Cardiac muscle cell (in vitro differentiated cells and primary cell): Measurements from ENCODE around the gene HTR3B. TPM values are rescaled to one million over a fixed set of nuclear protein-coding genes. Genes with fewer than 3 reads are reported as not detected.
A peak's percentile ranks its signal among the peaks of the same experiment; 100 is the strongest.

Experiments
- DNase-seq, 2 donors: peaks; one replicate each; pipeline versions ENCODE4 v3.0.0 to v3.0.0-alpha.2; 2010 to 2017; ENCODE audit warnings: low read depth in 1 of 2, low spot score in 1 of 2
- H3K27ac ChIP-seq: fragments of 200-600 bp; sonication (generic); 2 replicates; pipeline ENCODE4 v1.5.1; 2016
- H3K27me3 ChIP-seq: fragments of 200-600 bp; sonication (generic); 2 replicates; pipeline ENCODE4 v1.6.0; 2016; ENCODE audit warnings: control low read depth
- H3K36me3 ChIP-seq: fragments of 200-600 bp; sonication (generic); 2 replicates; pipeline ENCODE4 v1.5.1; 2016; ENCODE audit warnings: control low read depth
- H3K4me1 ChIP-seq: fragments of 200-600 bp; sonication (generic); 2 replicates; pipeline ENCODE4 v1.8.1; 2017; ENCODE audit warnings: low read depth, mild to moderate bottlenecking, mixed run types
- H3K4me3 ChIP-seq: fragments of 200-600 bp; sonication (generic); 2 replicates; pipeline ENCODE4 v1.5.1; 2016; ENCODE audit warnings: mild to moderate bottlenecking
- H3K9me3 ChIP-seq: fragments of 200-600 bp; sonication (generic); 2 replicates; pipeline ENCODE4 v1.5.1; 2017; ENCODE audit warnings: low read depth, mild to moderate bottlenecking, control low read depth
- CTCF ChIP-seq: IDR thresholded peaks from 2 replicates; pipeline ENCODE4 v1.5.1; 2012; ENCODE audit warnings: low read depth, mild to moderate bottlenecking, low read length
- polyA plus RNA-seq: library from polyadenylated mRNA; unstranded; fragments of >200 nt; fragmentation: Nextera tagmentation; extraction: Ambion mirVana; gene quantifications from 2 replicates; pipeline ENCODE4 v1.2.1, GENCODE V29; 2016
- total RNA-seq: library from RNA; depleted of rRNA; stranded (reverse); fragments of >200 nt; gene quantifications from 2 replicates; pipeline ENCODE4 v1.2.3, GENCODE V29; 2016

HTR3B gene
- total and polyA plus RNA-seq, 2 experiments from 2014 or later = not detected

DNA sequence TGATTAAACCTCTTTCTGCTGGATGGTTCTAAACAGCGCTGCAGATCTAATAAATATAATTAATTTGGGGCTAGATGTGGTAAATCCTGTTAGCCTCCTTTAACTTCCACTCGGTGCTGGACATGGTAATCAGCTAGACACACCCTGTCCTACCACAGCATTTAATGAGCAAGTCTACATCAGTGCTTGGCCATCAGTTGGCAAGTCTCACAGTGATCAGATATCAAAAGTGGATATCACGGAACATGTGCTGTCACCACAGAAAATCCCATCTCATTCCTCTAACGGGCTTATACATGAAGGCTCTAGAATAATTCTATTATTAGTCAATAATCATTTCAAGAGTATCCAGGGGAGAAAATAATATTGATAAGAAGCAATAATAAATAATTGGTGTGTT lies 23.6 kb upstream of the HTR3B start:
- no peaks in the 10 kb centered on the region for H3K27me3 ChIP-seq
- H3K27ac ChIP-seq = no peak overlapping the region
- no peaks in the 10 kb centered on the region for H3K36me3 ChIP-seq
- DNase-seq = no peak
- no peaks in the 10 kb centered on the region for H3K9me3 ChIP-seq
- H3K4me1 ChIP-seq = peaks cover 5% of the 10 kb centered on the region
- no peak overlapping the region for H3K4me3 ChIP-seq
- TF ChIP-seq CTCF = no peak

- TF ChIP-seq CTCF = no peak
- no peak overlapping the region for H3K4me3 ChIP-seq
- no peaks in the 10 kb centered on the region for H3K27me3 ChIP-seq
- H3K27ac ChIP-seq = no peak overlapping the region
- no peaks in the 10 kb centered on the region for H3K36me3 ChIP-seq
- no peak for DNase-seq
- no peaks in the 10 kb centered on the region for H3K4me1 ChIP-seq
- no peaks in the 10 kb centered on the region for H3K9me3 ChIP-seq
These were observed 22.7 kb upstream of the HTR3B start for GRCh38 chr11:113881856-113882255.

GRCh38 chr11:113884361-113884836 lies 20.2 kb upstream of the HTR3B start:
- no peaks in the 10 kb centered on the region for H3K9me3 ChIP-seq
- H3K36me3 ChIP-seq = no peaks in the 10 kb centered on the region
- DNase-seq = peak in 1 of 2 donors; percentile 79
- H3K4me3 ChIP-seq = no peak overlapping the region
- H3K4me1 ChIP-seq = no peaks in the 10 kb centered on the region
- no peak overlapping the region for H3K27ac ChIP-seq
- TF ChIP-seq CTCF = no peak
- no peaks in the 10 kb centered on the region for H3K27me3 ChIP-seq

GRCh38 chr11:113885897-113886296 lies 18.7 kb upstream of the HTR3B start:
- H3K27ac ChIP-seq = no peak overlapping the region
- TF ChIP-seq CTCF = no peak
- no peaks in the 10 kb centered on the region for H3K9me3 ChIP-seq
- no peaks in the 10 kb centered on the region for H3K36me3 ChIP-seq
- no peaks in the 10 kb centered on the region for H3K4me1 ChIP-seq
- no peaks in the 10 kb centered on the region for H3K27me3 ChIP-seq
- no peak overlapping the region for H3K4me3 ChIP-seq
- DNase-seq = no peak

GRCh38 chr11:113888848-113889247 lies 15.7 kb upstream of the HTR3B start:
- no peak for DNase-seq
- Histone ChIP-seq H3K4me1 (peaks cover under 1% of the 10 kb centered on the region), H3K36me3 (no peaks in the 10 kb centered on the region), H3K9me3 (no peaks in the 10 kb centered on the region), H3K27me3 (no peaks in the 10 kb centered on the region), H3K27ac (no peak overlapping the region), H3K4me3 (no peak overlapping the region)
- no peak for TF ChIP-seq CTCF
